ENCODE results near the gene CAPRIN1. TPM values are rescaled to one million over a fixed set of nuclear protein-coding genes. Genes with fewer than 3 reads are reported as not detected.

Gene CAPRIN1
- total RNA-seq, 2 donors from 2014 or later: 191 to 241 TPM

DNA sequence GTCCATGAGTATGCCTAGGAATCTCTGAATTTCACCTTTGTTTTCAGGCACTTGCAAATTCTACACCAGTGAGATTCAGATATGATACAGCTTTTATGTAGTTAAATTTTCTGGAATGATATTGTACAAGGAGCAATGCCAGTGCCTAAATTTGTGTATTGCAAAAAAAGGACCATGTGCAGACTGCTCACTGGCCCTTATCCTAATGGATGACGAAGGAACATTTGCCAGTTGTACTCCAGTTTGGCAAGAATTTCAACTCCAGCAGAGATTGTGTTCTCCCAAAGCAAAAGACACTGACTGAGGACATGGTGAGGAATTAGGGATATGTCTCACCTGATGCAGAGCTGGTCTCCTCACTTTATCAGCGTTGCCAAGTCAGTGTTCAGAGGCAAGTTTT is 62.5 kb downstream of the CAPRIN1 start:
- no peak overlapping the region for H3K27ac Mint-ChIP-seq

DNA sequence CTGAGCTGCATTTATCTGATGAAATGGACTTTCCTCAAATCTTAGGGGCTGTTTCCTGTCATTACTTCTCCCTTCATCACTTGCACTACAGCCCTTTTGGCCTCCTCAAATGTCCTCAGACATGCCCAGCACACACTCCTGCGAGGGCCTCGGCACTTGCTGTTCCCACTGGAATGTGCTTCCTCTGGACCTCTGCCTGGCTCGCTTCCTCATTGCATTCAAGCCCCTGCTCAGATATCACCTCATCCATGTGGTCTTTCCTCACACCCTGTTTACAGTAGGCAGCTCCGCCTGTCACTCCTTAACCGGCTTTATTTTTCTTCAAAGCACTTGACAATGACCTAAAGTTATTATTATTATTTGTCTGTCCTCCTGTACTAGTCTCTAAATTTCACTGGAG is 62.9 kb downstream of the CAPRIN1 start:
- H3K27ac Mint-ChIP-seq: no peak overlapping the region
- DNase-seq (ENCODE audit: low spot score in 2 of 2) (no peak), ATAC-seq (no peak)
- no peaks in the 10 kb centered on the region for H3K9me3 Mint-ChIP-seq
- H3K36me3 Mint-ChIP-seq: peaks cover 26 to 46% of the 10 kb centered on the region in 2 donors

More for the DNA sequence above, 62.5 kb downstream of the CAPRIN1 start:
- H3K9me3 Mint-ChIP-seq: no peaks in the 10 kb centered on the region
- ATAC-seq: no peak
- no peak for DNase-seq (ENCODE audit: low spot score in 2 of 2)
- H3K36me3 Mint-ChIP-seq: peaks cover 30 to 51% of the 10 kb centered on the region in 2 donors

DNA sequence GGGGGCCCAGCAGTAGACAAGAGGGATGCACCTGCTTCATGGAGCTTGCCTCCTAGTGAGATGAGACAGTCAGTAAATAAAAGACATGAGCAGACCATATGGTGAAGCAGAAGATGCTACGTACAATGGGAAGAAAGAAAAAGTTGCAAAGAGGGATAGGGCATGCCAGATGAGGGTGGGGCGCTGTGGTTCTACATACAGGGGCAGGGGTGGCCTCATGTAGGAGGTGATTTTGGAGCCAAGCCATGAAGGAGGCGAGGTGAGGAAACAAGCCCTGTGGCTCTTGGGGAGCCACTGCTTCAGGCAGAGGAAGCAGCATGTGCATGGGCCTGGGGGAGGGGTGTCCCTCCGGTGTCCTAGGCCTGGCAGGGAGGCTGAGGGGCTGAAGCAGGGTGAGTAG is 69.1 kb downstream of the CAPRIN1 start:
- no peak for ATAC-seq
- H3K36me3 Mint-ChIP-seq: peaks cover 21 to 23% of the 10 kb centered on the region in 2 donors

DNA sequence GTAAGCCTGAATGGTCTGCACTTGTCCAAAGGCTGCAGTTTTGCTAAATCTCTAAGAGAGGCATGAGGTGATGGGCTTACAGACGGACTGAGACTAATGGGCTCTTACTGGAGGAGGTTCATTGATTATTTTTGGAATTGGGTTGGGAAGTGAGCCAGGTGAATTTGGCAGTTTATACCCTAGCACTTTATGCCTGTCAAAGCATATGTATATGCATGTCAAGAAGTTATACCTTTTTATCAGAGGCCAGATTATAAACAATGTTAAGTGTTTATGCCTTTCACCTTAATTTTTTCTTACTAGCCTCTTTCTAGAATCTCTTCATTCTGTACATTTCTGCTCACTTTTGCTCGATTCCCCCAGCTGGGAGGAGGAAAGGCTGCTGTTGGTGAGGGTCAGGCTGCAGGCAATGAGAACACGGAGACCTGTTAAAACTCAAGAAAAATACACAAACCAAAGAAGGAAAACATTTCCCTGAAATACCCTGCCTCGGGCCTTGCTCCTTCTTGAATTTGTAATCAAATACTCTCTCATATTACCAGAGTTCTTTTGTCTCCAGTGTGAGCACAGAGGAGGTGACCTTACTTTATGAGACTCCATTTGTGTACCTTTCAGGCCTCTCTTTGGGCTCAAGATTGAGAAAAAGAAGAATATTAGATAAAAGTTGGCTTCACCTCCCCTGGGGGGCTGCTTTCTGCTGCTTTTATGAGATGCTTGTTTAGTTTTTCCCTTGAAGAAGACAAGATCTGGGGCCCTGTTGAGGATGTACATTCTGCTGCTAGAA is 73.5 kb downstream of the CAPRIN1 start:
- Mint-ChIP-seq H3K9me3 (no peaks in the 10 kb centered on the region), H3K27ac (no peak overlapping the region), H3K36me3 (peaks cover 5 to 12% of the 10 kb centered on the region in 2 donors)
- ATAC-seq (no peak), DNase-seq (ENCODE audit: low spot score in 2 of 2) (no peak)

More for the DNA sequence above, 69.1 kb downstream of the CAPRIN1 start:
- DNase-seq (ENCODE audit: low spot score in 2 of 2): no peak
- Mint-ChIP-seq H3K9me3 (no peaks in the 10 kb centered on the region), H3K27ac (peak overlapping the region; percentile 10 to 75)

DNA sequence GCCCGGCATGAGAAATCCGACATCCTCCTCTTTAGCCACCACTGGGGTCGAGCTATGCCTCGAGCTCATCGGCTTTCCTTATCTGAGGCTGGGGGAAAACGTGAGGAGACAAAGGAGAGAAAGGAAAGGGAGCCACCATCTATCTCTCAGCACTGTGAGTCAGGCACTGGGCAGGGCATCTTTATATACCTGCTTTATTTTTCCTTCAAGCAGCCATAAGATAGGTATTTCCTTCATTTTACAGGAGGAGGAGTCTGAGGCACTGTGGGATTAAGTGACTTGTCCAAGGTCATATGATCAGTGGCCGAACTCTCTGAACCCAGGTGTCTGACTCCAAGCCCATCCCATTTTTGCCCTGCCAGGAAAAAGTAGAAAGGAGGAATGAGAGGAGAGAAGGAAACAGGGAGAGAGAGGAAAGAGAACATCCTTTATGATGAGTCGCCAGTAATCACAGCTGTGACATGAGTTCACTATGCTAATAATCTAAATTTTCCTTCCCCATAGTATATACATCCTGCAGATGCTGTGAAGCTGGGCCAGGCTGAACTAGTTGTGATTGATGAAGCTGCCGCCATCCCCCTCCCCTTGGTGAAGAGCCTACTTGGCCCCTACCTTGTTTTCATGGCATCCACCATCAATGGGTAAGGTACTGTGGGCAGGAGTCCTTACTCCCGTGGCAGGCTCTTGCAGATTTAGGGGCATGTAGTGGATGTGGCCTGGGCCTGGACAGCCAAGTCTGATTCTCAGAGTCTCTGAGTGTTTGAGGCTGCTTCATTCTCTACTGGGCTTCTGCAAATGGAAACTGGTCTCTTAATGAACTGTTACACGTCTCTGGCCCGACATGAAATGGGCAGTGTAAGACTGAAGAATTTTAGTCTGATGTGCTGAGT is 75.7 kb downstream of the CAPRIN1 start:
- DNase-seq (ENCODE audit: low spot score in 2 of 2): no peak
- H3K27ac Mint-ChIP-seq: no peak overlapping the region
- peaks cover 4 to 11% of the 10 kb centered on the region in 2 donors for H3K36me3 Mint-ChIP-seq
- ATAC-seq: no peak
- H3K9me3 Mint-ChIP-seq: no peaks in the 10 kb centered on the region

DNA sequence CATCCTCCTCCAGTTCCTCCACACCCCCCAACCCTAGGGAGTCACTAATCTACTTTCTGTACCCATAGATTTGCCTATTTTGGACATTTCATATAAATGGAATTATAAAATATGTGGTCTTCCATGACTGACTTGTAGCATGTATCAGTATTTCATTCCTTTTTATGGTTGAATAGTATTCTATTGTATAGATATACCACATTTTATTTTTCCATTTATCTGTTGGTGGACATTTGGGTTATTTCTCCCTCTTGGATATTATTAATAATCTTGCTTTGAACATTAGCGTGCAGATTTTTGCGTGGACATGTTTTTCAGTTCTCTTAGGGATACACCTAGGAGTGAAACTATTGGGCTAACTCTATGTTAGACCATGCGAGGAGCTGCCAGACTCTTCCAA is 77.3 kb downstream of the CAPRIN1 start:
- peaks cover 4 to 9% of the 10 kb centered on the region in 2 donors for H3K36me3 Mint-ChIP-seq
- H3K9me3 Mint-ChIP-seq: no peaks in the 10 kb centered on the region
- ATAC-seq: no peak
- no peak overlapping the region for H3K27ac Mint-ChIP-seq
- no peak for DNase-seq (ENCODE audit: low spot score in 2 of 2)

DNA sequence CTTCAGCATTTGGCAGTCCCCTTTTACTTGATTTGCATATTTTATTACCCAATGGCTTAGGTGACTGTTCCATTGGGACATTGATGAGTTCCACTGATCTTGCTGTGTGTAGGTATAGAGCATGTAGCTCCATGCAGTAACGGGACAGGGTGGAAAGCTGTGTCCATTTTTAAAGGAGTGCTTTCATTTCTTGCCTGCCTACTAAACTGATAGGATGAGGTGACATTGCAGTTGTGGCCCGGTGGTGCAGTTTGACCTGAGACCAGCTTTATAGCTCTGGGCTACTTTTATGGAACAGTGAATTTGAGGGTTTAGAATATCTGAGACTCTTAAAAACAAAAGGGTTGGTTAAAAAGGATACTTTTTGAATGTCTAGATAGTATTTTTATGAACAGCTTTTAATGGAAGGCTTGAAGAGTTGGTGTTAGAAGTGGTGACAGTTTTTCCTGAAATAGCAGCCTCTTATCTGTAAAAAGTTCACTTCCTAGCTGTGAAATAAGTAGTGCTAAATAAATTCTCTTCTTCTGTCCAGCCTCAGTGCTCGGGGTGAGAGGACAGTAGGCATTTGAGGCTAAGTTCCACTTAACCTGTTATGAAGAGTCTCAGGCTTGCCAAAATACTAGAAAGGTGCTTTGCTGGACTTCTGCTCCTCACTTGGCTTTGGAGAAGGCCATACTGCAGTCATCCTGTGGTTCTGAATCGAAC is 80.9 kb downstream of the CAPRIN1 start:
- H3K36me3 Mint-ChIP-seq: peaks cover 16 to 27% of the 10 kb centered on the region in 2 donors
- no peaks in the 10 kb centered on the region for H3K9me3 Mint-ChIP-seq
- ATAC-seq: no peak
- H3K27ac Mint-ChIP-seq: no peak overlapping the region
- no peak for DNase-seq (ENCODE audit: low spot score in 2 of 2)

DNA sequence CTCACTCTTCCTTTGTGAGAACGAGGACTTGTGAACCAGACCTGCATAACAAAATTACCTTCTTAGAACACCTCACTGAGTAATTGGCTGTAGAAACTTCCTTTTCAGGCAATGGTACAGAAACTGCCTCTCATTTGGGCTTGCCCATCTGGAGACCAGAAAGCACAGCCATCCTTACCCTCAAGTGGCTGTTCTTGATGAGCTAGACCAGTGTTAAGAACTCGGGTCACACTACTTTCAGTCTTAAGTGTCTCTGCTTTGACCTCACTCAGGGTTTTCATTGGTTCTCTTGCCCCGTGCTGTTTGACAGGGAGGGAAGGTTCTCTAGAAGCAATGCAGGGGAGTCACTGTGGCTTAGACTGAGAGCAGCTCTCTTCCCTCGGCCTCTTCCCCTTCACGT is 83.2 kb downstream of the CAPRIN1 start:
- ATAC-seq (peak; percentile 49 to 52), DNase-seq (ENCODE audit: low spot score in 2 of 2) (no peak)
- no peaks in the 10 kb centered on the region for H3K9me3 Mint-ChIP-seq
- H3K27ac Mint-ChIP-seq: no peak overlapping the region
- peaks cover 29 to 40% of the 10 kb centered on the region in 2 donors for H3K36me3 Mint-ChIP-seq

DNA sequence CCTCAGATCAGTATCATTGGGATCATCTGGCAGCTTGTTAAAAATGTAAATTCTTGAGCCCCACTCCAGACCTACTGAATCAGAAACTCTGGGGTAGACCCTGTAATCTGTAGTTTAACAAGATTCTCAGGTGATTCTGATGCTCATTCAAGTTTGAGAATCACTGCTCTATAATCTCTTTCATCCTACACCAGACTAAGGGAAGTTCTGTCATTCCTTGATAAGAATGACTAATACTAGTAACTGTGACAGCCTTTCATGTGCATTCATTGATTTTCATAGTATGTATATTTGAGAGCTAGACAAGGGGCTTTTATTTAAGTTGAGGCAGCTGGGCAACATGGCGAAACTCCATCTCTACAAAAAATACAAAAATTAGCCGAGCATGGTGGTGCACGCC is 83.9 kb downstream of the CAPRIN1 start:
- DNase-seq (ENCODE audit: low spot score in 2 of 2) (no peak), ATAC-seq (peak; percentile 92 to 93)
- peaks cover 29 to 40% of the 10 kb centered on the region in 2 donors for H3K36me3 Mint-ChIP-seq
- H3K9me3 Mint-ChIP-seq: no peaks in the 10 kb centered on the region
- H3K27ac Mint-ChIP-seq: no peak overlapping the region

DNA sequence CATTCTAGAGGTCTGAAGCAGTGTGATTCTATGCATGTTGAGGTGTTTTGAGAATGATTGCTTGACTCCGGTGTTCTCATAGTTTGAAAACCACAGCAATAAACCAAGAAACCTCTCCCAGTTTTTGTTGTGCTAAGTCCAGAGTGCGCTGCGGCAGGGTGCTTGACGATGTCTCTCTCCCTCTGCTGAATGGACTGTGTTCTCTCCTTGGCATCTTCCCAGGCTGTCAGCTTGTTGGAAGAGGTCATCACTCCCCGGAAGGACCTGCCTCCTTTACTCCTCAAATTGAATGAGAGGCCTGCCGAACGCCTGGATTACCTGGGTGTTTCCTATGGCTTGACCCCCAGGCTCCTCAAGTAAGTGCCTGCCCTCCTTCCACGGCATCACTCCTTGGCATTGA is 84.9 kb downstream of the CAPRIN1 start:
- DNase-seq (ENCODE audit: low spot score in 2 of 2) (no peak), ATAC-seq (no peak)
- Mint-ChIP-seq H3K36me3 (peaks cover 30 to 40% of the 10 kb centered on the region in 2 donors), H3K27ac (no peak overlapping the region), H3K9me3 (no peaks in the 10 kb centered on the region)

DNA sequence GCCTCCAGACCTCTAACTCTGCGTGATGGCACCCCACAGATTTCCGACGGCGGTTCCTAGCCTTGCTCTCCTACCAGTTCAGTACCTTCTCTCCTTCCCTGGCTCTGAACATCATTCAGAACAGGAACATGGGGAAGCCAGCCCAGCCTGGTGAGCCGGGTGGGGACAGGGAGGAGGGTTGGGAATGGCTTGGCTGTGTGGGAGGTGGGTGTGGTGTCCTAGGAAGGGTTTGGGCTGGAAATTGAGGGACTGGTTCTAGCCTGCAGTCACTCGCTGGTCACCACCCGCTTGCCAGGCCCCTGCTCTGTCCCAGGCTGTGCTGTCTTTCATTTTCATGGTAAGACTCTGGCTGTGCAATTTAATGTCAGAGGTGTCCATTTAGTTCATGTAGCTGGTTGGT is 87.8 kb downstream of the CAPRIN1 start:
- no peak overlapping the region for H3K27ac Mint-ChIP-seq
- H3K36me3 Mint-ChIP-seq: peaks cover 31 to 32% of the 10 kb centered on the region in 2 donors
- H3K9me3 Mint-ChIP-seq: no peaks in the 10 kb centered on the region
- DNase-seq (ENCODE audit: low spot score in 2 of 2) (no peak), ATAC-seq (no peak)

DNA sequence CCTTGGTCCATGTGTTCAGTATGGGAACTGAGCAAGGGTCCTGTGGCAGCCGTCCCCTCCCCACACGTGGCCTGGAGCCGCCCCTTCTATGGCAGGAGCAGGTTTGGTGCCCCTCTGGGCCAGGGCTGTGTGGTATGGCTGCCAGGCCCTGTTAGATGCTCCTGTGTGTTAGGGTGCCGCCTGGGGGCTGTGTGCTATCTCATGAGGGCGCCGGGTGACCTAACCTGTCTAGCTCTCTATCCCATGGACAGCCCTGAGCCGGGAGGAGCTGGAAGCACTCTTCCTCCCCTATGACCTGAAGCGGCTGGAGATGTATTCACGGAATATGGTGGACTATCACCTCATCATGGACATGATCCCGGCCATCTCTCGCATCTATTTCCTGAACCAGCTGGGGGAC is 88.6 kb downstream of the CAPRIN1 start:
- Mint-ChIP-seq H3K27ac (no peak overlapping the region), H3K36me3 (peaks cover 31 to 33% of the 10 kb centered on the region in 2 donors), H3K9me3 (no peaks in the 10 kb centered on the region)
- ATAC-seq: no peak
- no peak for DNase-seq (ENCODE audit: low spot score in 2 of 2)

DNA sequence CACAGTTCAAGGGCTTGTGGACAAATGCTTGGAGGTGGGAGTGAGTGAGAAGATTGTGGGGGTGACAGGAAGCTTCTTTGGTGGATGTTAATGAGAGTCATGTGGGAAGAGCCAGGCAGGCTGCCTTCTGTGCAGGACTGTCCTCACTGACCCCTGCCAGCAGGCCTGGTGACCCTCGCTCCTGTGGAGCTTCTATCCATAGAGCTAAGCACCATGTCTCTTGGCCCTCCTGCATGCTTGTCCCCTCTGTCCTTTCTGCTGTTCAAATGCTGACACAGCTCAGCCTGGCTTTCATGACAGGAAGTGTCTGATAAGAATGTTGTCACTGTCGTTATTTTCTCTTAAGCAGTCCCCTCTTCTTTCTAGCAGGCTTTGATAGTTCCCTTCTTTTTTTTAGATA is 91.5 kb downstream of the CAPRIN1 start:
- no peaks in the 10 kb centered on the region for H3K9me3 Mint-ChIP-seq
- DNase-seq (ENCODE audit: low spot score in 2 of 2) (no peak), ATAC-seq (no peak)
- peaks cover 13 to 28% of the 10 kb centered on the region in 2 donors for H3K36me3 Mint-ChIP-seq
- H3K27ac Mint-ChIP-seq: no peak overlapping the region

DNA sequence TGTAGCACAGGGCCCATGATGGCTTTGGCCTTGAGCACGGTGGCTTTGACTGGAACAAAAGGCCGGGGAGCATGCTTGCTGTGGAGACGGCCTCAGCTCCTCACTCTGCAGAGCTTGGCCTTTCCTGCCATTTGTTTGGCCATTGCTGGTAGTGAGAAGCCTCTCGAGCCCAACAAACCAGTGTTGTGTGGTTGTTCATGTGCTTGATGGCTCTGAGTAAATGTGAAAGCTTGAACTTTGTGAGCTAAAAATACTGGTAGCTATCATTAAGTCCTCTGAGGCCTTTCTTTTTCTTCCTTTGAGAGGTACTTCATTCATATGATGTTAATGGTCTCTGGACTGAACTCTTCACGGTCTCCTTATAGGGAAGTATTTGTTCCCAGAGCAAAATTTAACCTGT is 93.5 kb downstream of the CAPRIN1 start:
- no peak for DNase-seq (ENCODE audit: low spot score in 2 of 2)
- ATAC-seq: no peak
- no peak overlapping the region for H3K27ac Mint-ChIP-seq
- peaks cover 5 to 20% of the 10 kb centered on the region in 2 donors for H3K36me3 Mint-ChIP-seq
- H3K9me3 Mint-ChIP-seq: no peaks in the 10 kb centered on the region

DNA sequence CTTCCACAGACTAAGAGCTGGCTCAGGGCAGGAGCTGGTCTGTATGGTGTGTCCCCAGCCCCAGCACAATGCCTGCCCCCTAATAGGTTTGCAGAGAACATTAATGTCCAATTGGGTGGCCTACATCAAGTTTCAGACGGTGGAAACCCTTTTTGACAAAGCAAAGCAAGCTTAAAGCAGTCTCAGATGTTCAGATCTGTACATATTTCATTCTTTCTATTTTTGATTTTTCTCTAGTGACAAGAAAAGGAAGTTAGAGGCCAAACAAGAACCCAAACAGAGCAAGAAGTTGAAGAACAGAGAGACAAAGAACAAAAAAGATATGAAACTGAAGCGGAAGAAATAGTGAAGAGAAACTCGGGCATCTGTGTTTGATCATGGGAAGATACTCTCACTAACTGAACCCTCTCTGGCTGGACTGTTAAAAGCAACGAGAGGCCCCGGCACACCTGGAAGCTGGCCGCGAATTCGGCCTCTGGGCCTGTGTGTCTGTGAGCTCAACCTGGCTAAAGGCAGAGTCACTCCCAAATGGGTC is 94.4 kb downstream of the CAPRIN1 start:
- Mint-ChIP-seq H3K36me3 (peaks cover 5 to 20% of the 10 kb centered on the region in 2 donors), H3K9me3 (no peaks in the 10 kb centered on the region)

DNA sequence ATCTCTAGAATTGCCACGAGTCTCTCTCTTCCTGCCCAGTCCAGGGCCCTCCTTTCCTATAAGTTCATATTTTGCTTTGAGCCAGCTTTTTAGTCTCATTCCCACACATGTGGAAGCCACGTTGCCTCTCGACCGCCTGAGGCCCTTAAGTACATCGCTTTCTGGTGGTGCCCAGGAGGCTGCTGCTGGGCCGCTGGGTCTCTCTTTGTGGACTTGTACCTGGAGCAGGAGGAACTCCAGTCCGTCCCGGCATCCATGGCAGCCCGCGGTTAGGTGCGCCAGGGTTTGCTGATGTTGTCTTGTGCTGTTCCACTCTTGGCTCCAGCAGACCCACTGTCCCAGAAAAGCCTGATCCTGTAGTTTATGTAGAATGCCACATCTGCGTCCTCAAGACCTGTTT is 94.9 kb downstream of the CAPRIN1 start:
- Mint-ChIP-seq H3K27ac (peak overlapping the region in 1 of 2 donors; percentile 89), H3K36me3 (peaks cover 5 to 20% of the 10 kb centered on the region in 2 donors), H3K9me3 (no peaks in the 10 kb centered on the region)
- no peak for ATAC-seq
- no peak for DNase-seq (ENCODE audit: low spot score in 2 of 2)

More for the DNA sequence above, 94.4 kb downstream of the CAPRIN1 start:
- no peak overlapping the region for H3K27ac Mint-ChIP-seq
- DNase-seq (ENCODE audit: low spot score in 2 of 2): no peak
- no peak for ATAC-seq
